GM23338 (cell line): ENCODE measurements around the gene DGKH.
"Not testable (repeated sequence)": the region's sequence is repeated elsewhere in the genome, so short reads cannot be mapped to it uniquely, and the experiment has no call there.

Experiments used
- CTCF ChIP-seq, 2 experiments: fragments of 200-600 bp in 1 of 2; sonication (generic) in 1 of 2; conservative IDR thresholded peaks; 2 replicates each; pipeline versions ENCODE4 v1.5.1 to v1.6.1; 2016 to 2017; ENCODE audit warnings: antibody characterized with exemption in 2 of 2, low read depth in 2 of 2, mild to moderate bottlenecking in 2 of 2, moderate library complexity in 1 of 2
- EZH2 ChIP-seq: fragments of 200-600 bp; sonication (generic); IDR thresholded peaks from one replicate; pipeline ENCODE4 v1.8.0; 2017; ENCODE audit warnings: antibody characterized with exemption, mild to moderate bottlenecking, low read depth; ENCODE audit not compliant: unreplicated experiment

GRCh38 chr13:42096222-42096621, 47.8 kb downstream of the DGKH start:
- TF ChIP-seq CTCF (conservative IDR thresholded peaks at IDR 0.05; ENCODE audit: low read depth in 2 of 2); EZH2: not testable (repeated sequence)
